PC-3 (cell line): ENCODE data around the gene RBAK. TPM values are rescaled to one million over a fixed set of nuclear protein-coding genes. Genes with fewer than 3 reads are reported as not detected.
"Not testable (repeated sequence)": the region's sequence is repeated elsewhere in the genome, so short reads cannot be mapped to it uniquely, and the experiment has no call there.

Experiments used
- ATAC-seq: fragments of 200-7000 bp; cut with Tn5 transposase; 2 replicates; pipeline ENCODE4 v1.9.1; 2020; ENCODE audit warnings: mild to moderate bottlenecking, moderate library complexity
- BruUV-seq: library from RNA; stranded (reverse); fragments of 400-500 nt; replicated peaks from 2 replicates; lab custom pipeline; 2021; lab: Mats Ljungman, UMichigan
- CTCF ChIA-PET: fragments of 300-600 bp; sonication (Branson Sonifier 250); formaldehyde crosslinking; loops from one replicate; lab custom pipeline; 2022; ENCODE audit warnings: antibody characterized with exemption; lab: Charles Lee
- POLR2A ChIA-PET: fragments of 300-600 bp; sonication (Branson Sonifier 250); formaldehyde crosslinking; loops from one replicate; lab custom pipeline; 2022; ENCODE audit warnings: antibody characterized with exemption; ENCODE audit not compliant: unreplicated experiment; lab: Charles Lee
- DNase-seq: peaks from one replicate; pipeline ENCODE4 v3.0.0-alpha.2; 2015
- H2AFZ ChIP-seq: fragments of 300-600 bp; sonication (generic); 2 replicates; pipeline ENCODE4 v1.6.0; 2016; ENCODE audit warnings: antibody characterized with exemption, low read length
- H3F3A ChIP-seq: fragments of 300-600 bp; sonication (generic); one replicate; pipeline ENCODE4 v1.6.0; 2017; ENCODE audit warnings: antibody characterized with exemption, low read length, control low read depth, mild to moderate bottlenecking; ENCODE audit not compliant: unreplicated experiment
- H3K27ac ChIP-seq: fragments of 300-600 bp; sonication (generic); 2 replicates; pipeline ENCODE4 v1.5.1; 2016; ENCODE audit warnings: mild to moderate bottlenecking, low read length
- H3K27me3 ChIP-seq: fragments of 300-600 bp; sonication (generic); 2 replicates; pipeline ENCODE4 v1.6.1; 2016; ENCODE audit warnings: low read length, mixed read lengths
- H3K36me3 ChIP-seq: fragments of 300-600 bp; sonication (generic); 2 replicates; pipeline ENCODE4 v1.6.1; 2016; ENCODE audit warnings: low read depth, mixed run types, low read length, mixed read lengths
- H3K4me1 ChIP-seq: fragments of 300-600 bp; sonication (generic); 2 replicates; pipeline ENCODE4 v1.5.1; 2016; ENCODE audit warnings: low read length; ENCODE audit not compliant: insufficient read depth
- H3K4me2 ChIP-seq: fragments of 300-600 bp; sonication (generic); 2 replicates; pipeline ENCODE4 v1.6.0; 2016; ENCODE audit warnings: low read length
- H3K4me3 ChIP-seq: fragments of 300-600 bp; sonication (generic); 2 replicates; pipeline ENCODE4 v1.5.1; 2016; ENCODE audit warnings: mild to moderate bottlenecking, low read length, mixed read lengths
- H3K79me2 ChIP-seq: fragments of 300-600 bp; sonication (generic); 2 replicates; pipeline ENCODE4 v1.6.1; 2017; ENCODE audit warnings: low read length, mixed read lengths
- H3K9ac ChIP-seq: fragments of 300-600 bp; sonication (generic); 2 replicates; pipeline ENCODE4 v1.6.0; 2016; ENCODE audit warnings: mild to moderate bottlenecking, low read length
- H3K9me2 ChIP-seq: fragments of 300-600 bp; sonication (generic); replicated peaks from 2 replicates; pipeline ENCODE4 v1.6.1; 2016; ENCODE audit warnings: mixed run types, low read length, mixed read lengths
- H3K9me3 ChIP-seq: fragments of 300-600 bp; sonication (generic); 2 replicates; pipeline ENCODE4 v1.6.1; 2016; ENCODE audit warnings: low read length, mixed read lengths
- H4K20me1 ChIP-seq: fragments of 300-600 bp; sonication (generic); 2 replicates; pipeline ENCODE4 v1.6.1; 2016; ENCODE audit warnings: low read length, mixed read lengths
- EZH2 ChIP-seq: fragments of 300-600 bp; sonication (generic); IDR thresholded peaks from one replicate; pipeline ENCODE4 v1.6.1; 2017; ENCODE audit warnings: antibody characterized with exemption, mild to moderate bottlenecking, low read length; ENCODE audit not compliant: unreplicated experiment
- EZH2phosphoT487 ChIP-seq: fragments of 300-600 bp; sonication (generic); IDR thresholded peaks from 2 replicates; pipeline ENCODE4 v1.6.1; 2018; ENCODE audit warnings: mild to moderate bottlenecking, antibody characterized with exemption, low read length, borderline replicate concordance
- intact Hi-C: fragments of 100-400 bp; cut with micrococcal nuclease; formaldehyde crosslinking; loops from 2 replicates; pipeline ENCODE4 v1.9.0; 2023
- total RNA-seq: library from RNA; depleted of rRNA; stranded (reverse); fragments of >200 nt; gene quantifications from 2 replicates; pipeline ENCODE4 v1.2.3, GENCODE V29; 2014

Gene RBAK
- total RNA-seq, 1 experiment from 2014 or later, result 7.0 TPM

DNA sequence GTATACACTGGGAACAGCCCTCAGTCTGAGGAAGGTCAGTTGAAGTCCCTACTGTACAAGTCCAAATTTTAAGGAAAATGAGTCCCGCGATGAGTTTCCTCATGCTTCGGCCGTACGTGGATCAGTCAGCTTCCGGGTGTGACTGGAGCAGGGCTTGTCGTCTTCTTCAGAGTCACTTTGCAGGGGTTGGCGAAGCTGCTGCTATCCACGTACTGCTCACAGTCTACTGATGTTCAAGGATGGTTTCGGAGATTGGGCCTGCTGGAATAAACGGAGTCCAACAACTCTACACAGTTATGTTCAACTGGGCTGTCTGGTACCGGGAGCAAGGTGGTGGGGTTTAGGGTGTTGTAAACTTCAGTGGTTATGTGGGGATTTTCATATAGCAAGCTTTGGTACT lies 22.0 kb upstream of the RBAK start:
- H3K4me2 ChIP-seq, H3K4me3 ChIP-seq, CTCF ChIA-PET, H3K9me2 ChIP-seq, intact Hi-C loops, H3K27me3 ChIP-seq, H3F3A ChIP-seq, BruUV-seq, H2AFZ ChIP-seq, DNase-seq, POLR2A ChIA-PET, H3K27ac ChIP-seq, H3K4me1 ChIP-seq, H3K36me3 ChIP-seq, H4K20me1 ChIP-seq, H3K79me2 ChIP-seq, ATAC-seq, H3K9me3 ChIP-seq, H3K9ac ChIP-seq: not testable (repeated sequence)

- H3K36me3 ChIP-seq, H3F3A ChIP-seq, POLR2A ChIA-PET, H3K4me3 ChIP-seq, intact Hi-C loops, H3K27ac ChIP-seq, H3K4me1 ChIP-seq, H3K9ac ChIP-seq, H4K20me1 ChIP-seq, CTCF ChIA-PET, H3K9me2 ChIP-seq, H3K4me2 ChIP-seq, H3K27me3 ChIP-seq, H2AFZ ChIP-seq, H3K79me2 ChIP-seq, H3K9me3 ChIP-seq, BruUV-seq: not testable (repeated sequence)
- ATAC-seq (peak; percentile 29), DNase-seq (peak; percentile 29)
Measured at GRCh38 chr7:5027796-5028410, 17.8 kb upstream of the RBAK start.

GRCh38 chr7:5033186-5033585 lies 12.5 kb upstream of the RBAK start:
- H3K4me2 ChIP-seq, H3K79me2 ChIP-seq, H4K20me1 ChIP-seq, H3K27ac ChIP-seq, H3F3A ChIP-seq, H3K9ac ChIP-seq, POLR2A ChIA-PET, ATAC-seq, BruUV-seq, H3K4me1 ChIP-seq, intact Hi-C loops, H3K36me3 ChIP-seq, H3K27me3 ChIP-seq, H2AFZ ChIP-seq, H3K9me3 ChIP-seq, H3K4me3 ChIP-seq, DNase-seq, H3K9me2 ChIP-seq: not testable (repeated sequence)
- CTCF ChIA-PET, result interaction anchor here (0.7 kb wide), 1 partner anchor 491 kb away, joined by 6 read pairs; no protein-coding TSS in a partner anchor

DNA sequence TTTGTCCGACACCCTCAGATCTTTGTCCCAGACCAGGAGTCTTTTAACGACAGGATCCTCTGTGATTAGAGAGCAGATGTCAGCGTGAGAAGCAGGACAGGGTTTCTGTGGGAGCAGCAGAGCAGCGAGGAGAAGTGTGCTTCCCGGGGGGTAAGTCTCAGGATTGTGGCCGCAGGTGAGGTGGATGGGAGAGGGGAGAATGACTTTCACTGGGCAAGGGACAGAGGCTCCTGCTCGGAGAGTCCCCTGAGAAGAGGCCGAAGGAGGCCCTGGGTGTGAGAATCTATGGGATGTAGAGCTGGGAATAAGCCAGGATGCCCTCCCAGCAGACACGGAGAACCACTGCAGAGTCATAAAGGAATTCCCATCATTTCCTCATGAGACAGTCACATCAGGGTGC lies 10.4 kb upstream of the RBAK start:
- no peak for TF ChIP-seq EZH2phosphoT487
- TF ChIP-seq EZH2, result no peak
- BruUV-seq, result no TSS peak
- H3K4me1 ChIP-seq, result no peaks in the 10 kb centered on the region

More for the DNA sequence above, 10.4 kb upstream of the RBAK start:
- POLR2A ChIA-PET, result interaction anchor here (0.6 kb wide), 1 partner anchor 729 kb away, joined by 3 read pairs; no protein-coding TSS in a partner anchor
- Histone ChIP-seq H3K27ac (no peak overlapping the region), H4K20me1 (no peaks in the 10 kb centered on the region), H3K9me2 (no peaks in the 10 kb centered on the region), H2AFZ (no peak overlapping the region), H3K9me3 (no peaks in the 10 kb centered on the region), H3K79me2 (no peaks in the 10 kb centered on the region), H3K36me3 (no peaks in the 10 kb centered on the region), H3K27me3 (no peaks in the 10 kb centered on the region), H3K4me2 (no peak overlapping the region), H3K9ac (no peak overlapping the region), H3K4me3 (no peak overlapping the region), H3F3A (no peaks in the 10 kb centered on the region)
- DNase-seq, result no peak
- intact Hi-C loops, result no loop called here
- ATAC-seq, result no peak
- CTCF ChIA-PET, result no interaction called here
